GF-D8 (cell line): ENCODE results near the gene JAZF1.
"Not testable (repeated sequence)": the region's sequence is repeated elsewhere in the genome, so short reads cannot be mapped to it uniquely, and the experiment has no call there.

Source experiments
- DNase-seq: peaks from one replicate; lab custom pipeline; 2025; lab: John Stamatoyannopoulos, UW

Gene JAZF1

DNA sequence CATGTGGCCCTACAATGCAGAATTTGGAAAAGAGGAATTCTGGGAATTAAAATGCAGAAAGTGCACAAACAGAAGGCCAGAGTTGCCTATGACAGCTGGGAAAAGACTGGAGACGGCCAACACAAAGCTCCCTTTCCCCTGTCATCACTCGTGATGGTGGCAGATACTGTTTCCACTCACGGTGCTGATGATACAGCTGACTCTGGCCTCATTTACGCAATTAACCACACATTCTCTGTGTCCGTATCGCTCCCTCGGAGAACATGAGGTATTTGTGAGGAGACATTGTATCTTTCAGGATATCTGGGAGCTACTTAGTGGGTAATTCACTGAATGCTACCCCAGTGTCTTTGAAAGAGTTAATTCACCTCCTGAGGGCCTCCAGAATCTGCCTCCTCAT is 267.8 kb downstream of the JAZF1 start:
- DNase-seq, result no peak

DNA sequence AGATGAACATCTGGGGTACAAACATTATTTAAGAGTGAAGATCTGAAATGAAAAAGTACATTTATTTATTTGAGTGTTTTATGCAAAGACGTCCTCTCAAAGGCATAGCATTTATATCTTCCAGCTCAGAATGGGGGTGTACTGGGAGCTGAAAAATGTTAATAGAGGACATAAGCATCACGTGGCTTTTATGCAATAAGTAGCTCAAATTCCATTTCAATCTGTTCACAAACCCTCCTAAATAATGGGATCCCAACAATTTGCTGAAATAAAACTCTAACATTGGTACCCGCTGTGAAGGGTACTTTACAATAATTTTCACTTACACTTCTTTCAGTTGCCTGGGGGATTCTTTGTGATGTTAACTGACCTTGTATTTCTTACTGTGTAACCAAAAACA is 268.7 kb downstream of the JAZF1 start:
- DNase-seq, result no peak

DNA sequence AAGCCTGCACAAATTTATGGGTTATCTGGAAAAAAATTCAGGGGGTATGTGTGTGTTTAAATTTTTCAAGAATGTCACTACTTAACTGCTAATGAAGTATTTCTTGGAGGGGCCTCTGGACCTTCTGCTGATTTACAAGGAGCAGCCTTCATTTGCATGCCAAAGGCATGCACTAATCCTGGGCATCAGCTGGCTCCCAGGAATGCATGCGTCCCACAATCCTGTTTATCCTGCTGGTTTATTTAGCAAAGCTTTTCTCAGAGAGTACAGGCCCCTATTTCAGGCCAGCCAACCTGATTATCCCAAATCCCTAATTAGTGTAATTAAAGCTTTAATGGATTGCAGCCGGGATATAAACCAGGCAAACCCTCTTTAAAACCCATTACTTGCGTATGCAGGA is 270.3 kb downstream of the JAZF1 start:
- DNase-seq, result no peak

DNA sequence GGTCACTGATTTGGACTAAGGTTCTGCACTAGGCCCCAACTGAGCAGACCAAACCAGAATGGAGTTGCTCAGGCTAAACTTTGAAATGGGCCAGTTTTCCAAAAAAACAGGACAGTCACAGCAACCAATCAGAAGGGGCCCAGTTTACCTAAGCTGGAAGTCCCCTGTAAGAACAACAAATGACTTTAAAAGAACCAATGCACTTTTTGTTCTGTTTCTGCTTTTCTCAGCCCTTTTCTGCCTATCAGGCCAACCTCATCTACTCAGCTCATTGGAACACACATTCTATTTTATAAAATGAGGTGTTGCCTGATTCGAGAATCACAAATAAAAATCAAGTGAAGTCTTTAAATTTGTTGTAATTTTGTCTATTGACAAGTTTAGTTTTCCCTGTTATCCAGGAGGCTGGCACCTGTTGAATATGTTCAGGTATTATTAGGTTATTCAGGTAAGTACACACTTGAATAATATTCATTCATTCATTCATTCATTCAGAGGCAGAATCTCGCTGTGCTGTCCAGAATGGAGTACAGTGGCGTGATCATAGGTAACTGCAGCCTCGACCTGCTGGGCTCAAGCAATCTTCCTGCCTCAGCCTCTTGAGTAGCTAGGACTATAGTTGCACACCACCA is 271.9 kb downstream of the JAZF1 start:
- DNase-seq, result no peak

DNA sequence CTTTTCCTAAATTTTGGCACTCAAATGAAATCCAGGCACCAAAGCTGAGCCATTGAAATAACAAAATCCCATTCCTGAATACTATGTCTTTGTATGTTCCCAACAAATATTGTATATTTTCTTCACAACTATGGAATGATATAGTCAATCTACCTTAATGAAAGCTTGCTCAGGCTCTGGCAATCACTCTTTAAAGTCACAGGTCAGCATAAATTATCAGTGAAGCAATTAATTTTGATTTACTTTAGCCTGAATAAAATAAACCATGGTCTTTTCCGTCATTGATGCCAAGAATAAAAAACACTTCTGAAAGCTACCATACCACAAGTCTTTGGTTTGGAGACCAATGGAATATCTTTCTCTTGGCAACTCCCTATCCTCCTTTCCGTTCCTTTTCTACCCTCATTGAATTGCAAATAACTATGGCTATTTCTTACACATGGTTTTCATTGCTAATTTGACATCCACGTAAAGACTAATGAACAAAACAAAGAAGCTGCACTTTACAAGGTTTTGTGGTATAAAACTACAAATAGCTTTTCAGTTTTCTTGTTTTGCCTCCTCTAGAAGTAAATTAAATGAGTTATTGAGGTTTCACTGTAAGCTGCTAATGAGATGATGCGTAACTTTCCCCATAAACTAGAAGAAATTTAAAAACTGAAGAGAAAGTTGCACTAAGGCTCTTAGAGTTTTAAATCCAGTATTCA is 274.1 kb downstream of the JAZF1 start:
- no peak for DNase-seq

DNA sequence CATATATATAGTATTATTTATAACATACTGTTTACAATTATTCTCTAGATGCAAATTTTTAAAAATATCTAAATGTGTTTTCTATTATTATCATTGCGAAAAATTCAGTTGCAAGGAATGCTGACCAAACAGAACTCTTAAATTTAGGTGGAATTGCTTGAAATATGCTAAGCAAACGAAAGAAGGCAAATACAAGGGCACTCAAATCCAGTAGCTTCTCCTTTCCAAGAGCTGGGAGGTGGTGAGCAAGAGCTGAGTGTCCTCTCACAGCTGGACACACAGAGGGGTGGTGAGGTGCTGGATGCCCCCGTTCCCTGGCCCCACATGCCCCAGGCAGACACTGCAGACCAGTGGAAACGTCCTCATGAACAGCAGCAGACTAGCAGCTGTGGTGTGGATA is 274.6 kb downstream of the JAZF1 start:
- no peak for DNase-seq

DNA sequence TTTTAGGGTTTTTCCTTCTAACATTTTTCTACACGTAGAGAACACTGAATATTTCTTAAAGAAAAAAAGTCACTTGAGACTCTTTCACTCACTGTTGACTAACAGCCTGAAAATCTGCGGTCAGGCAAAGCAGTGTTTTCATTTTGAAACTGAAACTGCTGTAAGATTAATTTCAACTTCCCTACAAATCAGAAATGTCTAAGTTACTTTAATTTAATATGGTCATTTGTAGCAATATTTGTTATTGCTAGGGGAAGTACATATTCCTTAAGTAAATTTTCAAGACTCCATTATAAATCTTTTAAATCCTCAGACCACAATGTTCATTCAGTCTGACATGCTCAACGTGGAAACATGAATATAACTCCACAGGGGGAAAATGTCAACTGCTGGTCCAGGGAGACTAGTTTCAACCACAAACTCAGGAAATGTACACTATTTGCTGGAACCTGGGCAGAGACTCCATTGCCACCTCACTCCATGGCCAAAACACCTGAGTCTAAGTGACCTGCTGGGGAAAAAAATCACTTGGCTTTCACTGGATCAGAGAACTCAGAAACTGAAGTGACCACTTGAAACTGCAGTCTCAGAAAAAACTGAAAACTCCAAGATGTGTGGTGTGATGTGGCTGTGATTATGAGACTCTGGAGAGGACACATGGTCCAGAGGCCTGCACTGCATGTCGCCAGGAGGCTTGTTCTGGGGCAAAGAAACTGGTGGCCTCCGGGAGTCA is 279.4 kb downstream of the JAZF1 start:
- no peak for DNase-seq

DNA sequence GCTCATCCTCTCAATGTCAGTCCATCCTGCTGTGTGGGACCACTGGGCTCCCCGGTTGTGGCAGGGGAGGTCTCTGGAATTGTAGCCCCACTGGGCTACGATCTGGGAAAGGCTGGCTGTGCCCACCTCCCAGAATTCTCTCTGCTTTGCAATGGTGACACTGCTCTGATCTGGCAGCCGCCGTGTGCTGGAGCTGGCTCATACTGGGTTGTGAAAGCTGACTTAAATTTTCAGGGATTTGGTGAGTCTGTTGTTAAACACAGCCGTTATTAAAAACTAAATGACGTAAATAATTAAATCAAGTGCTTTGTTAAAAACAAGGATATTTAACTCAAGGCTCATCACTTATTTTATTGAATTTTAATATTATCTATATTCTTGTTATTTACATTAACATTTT is 280.6 kb downstream of the JAZF1 start:
- no peak for DNase-seq

DNA sequence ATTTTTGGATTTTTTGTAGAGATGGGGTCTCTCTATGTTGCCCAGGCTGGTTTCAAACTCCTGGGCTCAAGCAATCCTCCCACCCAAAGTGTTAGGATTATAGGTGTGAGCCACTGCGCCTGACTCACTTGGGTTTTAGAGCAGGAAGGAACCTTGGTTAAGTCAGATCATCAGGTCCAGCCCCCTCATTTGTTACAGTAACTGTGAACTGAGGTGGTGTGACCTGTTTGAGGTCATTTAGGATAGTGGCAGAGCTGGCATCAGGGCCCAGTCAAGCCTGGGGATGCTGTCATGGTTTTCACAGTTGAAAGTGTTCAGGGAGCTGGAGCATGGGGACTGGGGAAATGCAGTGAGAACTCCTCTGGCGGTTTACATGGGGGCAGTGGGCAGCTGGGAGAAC is 281.0 kb downstream of the JAZF1 start:
- no peak for DNase-seq

DNA sequence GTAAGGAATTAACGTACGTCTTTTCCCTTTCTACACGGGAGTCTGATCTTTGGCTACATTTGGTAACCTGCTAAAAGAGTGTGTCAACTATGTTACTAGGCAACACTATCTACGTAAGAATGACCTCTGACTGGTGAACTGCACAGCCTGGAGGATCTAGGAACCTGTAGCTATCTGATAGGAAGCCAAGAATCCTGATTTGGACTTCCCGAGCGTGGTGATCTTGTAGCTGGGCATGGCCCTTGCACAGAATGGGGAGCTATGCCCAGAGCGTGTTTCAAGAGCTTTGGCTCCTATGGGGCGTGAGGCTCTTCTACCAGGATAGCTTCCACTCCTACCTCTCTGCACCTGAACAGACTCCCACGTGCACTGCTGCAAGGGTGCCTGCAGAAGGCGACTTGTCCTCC is 283.2 kb downstream of the JAZF1 start:
- DNase-seq, result no peak

DNA sequence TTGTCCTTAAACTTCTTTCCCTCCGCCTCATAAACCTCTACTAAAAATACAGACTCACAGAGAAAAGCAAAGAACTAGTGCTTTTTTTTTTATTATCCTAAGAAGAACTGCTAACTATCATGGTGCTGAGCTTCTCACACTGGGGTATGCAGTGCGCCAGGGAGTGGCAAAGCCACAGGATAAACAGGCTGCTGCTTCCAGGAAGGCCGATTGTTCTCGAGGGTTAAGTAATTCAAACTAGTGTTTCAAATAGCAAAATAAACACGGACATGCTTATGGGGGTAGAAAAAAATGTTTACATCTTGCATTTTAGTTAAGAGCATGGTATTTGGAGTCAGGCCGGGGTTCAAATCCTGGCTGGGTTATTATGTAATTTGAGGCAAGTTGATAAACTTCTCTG is 283.6 kb downstream of the JAZF1 start:
- no peak for DNase-seq

DNA sequence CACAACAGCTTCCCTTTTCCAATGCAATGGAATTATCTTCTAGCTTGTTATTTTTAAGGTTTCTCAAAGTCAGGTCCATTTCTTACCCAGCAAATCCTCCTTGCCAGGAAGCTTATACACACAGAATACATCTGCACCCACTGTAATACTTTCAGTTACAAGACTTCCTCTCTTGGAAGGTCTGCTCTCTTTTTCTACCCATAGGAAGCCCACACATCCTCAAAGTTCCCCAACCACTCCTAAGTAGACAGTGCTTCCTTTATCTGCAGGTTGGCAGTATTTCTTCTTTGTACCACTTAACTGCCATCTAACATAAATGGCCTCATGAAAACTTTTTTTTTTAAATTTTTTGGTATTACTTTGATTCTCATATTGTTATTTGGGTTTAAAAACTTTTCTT is 285.0 kb downstream of the JAZF1 start:
- peak; percentile 72 for DNase-seq

DNA sequence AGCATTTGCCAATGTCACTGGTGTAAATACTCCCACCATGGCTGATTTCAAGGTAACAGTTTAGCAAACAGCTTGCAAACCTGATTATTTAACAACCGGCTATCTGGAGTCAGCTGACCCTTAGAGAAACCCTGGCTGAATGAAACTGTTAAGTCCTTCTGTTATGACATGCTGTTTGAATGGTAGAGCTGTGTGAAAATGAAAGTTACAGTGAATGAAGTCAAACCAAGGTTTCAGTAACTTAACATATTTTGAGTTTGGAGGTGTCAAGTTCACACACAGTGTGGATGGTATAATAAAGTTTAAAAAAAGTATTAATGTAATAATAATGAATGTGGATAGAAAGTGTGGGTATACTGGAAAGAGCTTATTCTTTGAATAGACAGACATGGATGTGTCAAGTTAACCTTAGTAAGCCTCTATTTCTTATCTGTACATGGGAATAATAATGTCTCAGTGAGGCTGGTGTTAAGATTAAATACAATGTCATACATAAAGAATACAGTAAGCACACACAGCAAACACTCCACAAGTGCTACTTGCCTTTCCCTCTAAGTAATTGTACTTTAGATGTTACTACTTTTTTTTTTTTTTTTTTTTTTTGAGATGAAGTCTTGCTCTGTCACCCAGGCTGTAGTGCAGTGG is 290.3 kb downstream of the JAZF1 start:
- DNase-seq, result no peak

DNA sequence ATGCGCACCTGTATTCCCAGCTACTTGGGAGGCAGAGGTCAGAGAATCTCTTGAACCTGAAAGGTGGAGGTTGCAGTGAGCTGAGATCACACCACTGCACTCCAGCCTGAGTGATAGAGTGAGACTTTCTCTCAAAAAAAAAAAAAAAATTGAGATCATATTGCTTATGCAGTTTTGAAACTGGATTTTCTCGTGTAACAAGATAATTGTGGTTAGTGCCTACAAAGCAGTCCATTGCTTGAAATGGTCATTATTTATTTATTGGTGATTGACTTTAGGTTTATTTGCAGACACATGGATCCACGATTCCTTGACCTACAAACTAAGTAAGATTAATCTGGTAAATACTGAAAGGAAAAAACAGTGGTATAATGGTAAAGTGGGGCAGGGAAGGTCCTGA is 290.8 kb downstream of the JAZF1 start:
- DNase-seq, result no peak

DNA sequence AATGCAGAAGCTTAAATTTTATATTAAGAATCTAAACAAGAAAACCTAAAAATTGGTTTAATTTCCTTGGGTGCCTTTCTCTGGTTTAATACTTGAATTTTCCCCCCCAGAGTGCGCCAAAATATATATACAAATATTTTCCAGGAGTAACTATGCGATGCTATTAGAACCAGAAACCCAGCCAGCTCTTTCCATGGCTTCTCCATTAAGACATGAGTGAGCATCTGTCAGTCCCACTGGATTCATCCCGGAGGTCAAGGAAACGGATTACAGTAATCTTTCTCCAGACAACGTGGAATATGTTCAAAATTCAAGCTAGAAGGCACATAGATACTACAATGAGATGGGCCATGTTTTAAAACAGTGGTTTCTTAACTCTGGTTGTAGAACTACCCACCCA is 291.9 kb downstream of the JAZF1 start:
- no peak for DNase-seq

DNA sequence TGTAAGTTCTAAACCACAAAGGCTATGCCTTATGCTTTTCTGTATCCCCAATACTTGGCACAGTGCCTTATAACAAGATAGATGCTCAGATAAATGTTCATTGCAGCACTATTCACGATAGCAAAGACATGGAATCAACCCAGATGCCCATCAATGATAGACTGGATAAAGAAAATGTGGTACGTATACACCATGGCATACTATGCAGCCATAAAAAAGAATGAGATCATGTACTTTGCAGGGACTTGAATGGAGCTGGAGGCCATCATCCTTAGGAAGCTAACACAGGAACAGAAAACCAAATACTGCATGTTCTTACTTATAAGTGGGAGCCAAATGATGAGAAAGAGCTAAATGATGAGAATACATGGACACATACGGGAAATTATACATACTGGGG is 293.9 kb downstream of the JAZF1 start:
- not testable (repeated sequence) for DNase-seq

DNA sequence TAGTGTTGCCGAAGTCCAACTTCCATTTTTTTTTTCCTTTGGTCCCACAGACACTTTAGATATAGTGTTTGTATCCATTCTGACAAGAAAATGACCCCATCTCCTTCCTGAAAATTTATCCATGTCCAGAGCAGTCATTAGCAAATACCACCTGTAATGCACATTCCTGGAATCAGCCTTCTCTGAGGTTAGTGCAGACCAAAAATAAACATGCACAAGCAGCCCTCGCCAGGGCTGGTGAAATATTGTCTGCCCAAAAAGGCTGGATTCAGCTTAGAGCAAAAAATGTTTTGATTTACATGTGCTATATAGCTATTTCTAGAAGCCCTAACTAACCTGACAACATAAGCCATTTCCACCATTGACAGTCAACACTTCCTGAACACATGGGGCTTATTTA is 294.9 kb downstream of the JAZF1 start:
- DNase-seq, result no peak

DNA sequence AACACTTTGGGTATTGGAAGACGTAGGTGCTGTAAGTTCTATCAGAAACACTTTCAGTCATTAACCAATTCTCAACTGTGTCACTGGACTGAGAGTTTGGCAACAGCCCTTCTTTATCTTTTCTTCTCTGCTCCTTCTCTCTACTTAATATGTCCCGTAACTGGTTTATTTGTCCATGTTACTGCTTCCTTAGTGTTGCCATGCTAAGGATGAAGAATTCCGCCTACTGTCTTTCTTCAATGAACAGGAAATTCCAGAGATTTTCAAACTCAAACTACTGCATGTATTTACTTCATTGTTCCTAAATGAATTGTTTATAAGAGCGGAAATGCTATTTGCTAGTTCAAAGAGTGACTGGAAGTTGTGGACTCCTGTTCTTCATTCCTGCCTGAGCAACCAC is 296.9 kb downstream of the JAZF1 start:
- DNase-seq, result no peak

DNA sequence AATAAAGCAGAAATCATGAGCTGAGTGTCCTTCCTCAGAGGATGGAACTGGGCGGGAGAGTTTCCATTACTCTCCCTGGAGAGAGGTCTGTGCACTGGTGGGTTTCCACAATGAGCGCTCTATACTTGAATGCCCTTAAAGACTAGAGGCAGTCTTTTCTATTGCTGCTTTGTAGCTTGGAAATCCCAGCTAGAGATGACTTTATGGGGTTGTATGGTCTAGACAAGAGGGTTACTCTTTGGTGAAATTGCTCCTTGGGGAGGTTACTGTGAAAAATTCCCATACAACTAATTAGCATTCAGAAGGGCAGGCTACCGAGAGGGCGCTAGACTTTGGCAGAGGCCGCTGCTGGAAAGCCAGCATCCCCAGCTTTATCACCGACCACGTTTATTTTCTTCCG is 303.8 kb downstream of the JAZF1 start:
- no peak for DNase-seq

DNA sequence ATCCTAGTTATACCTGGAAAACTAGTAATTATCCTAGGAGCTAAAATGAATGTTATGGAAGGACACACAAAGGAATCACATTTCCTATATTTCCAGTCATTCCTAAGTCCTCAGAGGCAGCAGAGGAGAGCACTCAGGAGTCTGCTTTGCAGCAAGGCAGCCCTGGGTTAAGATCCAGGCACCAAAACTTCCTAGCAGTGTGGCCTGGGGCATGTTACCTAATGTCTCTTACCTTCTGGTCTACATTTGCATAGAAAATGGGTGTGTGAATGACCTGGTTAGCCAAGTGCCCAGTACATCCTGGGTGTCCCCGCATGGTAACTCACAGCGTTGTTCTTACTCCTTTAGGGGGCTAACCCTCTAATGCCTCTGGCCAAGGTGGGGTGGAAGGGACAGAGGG is 304.8 kb downstream of the JAZF1 start:
- DNase-seq, result no peak

DNA sequence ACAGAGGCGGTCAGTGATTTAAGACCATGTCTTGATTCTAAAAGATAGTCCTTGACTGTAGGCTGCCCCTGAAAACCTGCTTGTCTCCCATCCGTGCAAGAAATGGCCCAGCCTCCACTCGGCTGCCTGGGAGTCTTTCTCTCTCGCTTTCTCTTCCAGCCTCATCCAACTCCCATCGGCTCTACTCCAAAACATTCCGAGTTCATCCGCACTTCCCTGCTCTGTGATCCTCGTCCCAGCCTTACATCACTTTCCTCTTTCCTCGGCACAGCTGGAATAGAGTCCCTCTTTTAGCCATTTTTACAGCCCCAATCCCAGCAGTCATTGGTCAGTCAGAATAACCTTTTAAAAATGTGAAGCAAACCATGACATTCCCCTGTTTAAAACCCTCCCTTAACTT is 305.5 kb downstream of the JAZF1 start:
- DNase-seq, result no peak

DNA sequence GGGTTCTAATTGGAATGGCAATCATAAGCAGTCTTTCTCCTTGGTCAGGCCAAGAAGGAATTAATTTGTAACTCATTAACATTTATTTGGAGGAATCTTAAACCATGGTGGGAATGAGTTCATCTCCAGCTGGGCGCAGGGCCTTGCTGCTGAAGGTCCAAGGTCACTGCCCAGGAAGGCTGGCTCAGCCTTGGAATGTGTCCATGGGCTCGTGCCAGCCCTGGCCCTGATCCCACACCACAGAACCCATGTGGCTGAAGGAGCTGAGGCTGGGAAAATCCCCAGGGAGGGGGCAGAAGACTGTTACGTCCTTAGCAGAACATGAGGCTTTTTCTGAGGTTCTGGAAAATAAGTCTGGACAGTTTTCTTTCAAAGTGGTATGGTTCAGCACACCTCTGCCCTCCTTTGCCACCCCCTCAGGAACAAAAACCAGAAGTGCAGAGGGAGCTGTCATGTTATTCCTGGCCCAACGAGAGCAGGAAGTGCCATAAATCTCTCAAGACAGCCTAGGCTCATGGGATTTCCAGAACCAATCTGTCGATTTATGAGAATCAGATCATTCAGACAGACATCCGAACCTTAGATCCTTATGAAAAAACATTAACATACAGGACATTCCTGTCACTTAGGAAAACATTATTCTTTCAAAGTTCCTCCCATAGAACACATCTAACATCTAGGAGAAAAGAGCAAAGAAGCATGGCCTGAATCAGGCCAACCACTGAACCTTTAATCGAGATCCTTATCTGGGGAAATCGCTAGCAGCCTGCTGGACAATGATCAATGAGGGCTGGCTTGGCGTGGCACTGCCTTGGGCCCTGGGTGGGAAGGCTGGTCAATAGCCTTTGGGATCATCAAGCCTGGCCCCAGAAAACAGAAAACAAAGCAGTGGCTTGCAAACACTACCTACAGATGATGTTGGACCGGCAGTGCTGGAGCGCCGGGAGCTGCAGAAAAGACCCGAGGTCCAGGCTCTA is 306.3 kb downstream of the JAZF1 start:
- no peak for DNase-seq
